DND-41 (cell line): ENCODE results near the gene UBE2K.

Source experiments
- EZH2 ChIP-seq: IDR thresholded peaks from 3 replicates; pipeline ENCODE4 v1.6.1; 2012; ENCODE audit warnings: borderline replicate concordance, low read depth, mild to moderate bottlenecking, moderate library complexity, low read length, inconsistent platforms; ENCODE audit not compliant: severe bottlenecking
- TF ChIP-seq, protein P1 (sequence below): IDR thresholded peaks from 2 replicates; pipeline ENCODE4 v1.5.1; 2012; ENCODE audit warnings: borderline replicate concordance, low read length, moderate library complexity, mild to moderate bottlenecking; ENCODE audit not compliant: poor library complexity, severe bottlenecking; ENCODE audit errors: extremely low read depth

DNA sequence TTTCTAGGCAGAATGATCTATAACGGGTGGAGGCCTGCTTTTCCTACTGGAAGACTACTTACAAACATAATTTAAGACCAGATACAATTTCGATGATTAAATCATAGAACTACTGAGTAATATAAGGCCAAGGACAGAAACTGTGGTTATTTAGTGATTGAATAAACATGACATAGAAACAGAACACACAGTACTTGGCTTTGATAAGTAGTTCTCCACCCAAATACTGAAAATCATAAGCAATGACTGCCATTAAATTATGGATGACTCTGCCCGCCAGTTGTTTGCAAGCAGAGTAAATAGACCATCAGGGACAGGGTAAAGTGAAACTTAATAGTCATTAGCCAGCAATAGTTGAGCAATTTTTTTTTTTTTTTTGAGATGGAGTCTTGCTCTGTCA lies 42.1 kb upstream of the UBE2K start:
- TF ChIP-seq, protein P1, sequence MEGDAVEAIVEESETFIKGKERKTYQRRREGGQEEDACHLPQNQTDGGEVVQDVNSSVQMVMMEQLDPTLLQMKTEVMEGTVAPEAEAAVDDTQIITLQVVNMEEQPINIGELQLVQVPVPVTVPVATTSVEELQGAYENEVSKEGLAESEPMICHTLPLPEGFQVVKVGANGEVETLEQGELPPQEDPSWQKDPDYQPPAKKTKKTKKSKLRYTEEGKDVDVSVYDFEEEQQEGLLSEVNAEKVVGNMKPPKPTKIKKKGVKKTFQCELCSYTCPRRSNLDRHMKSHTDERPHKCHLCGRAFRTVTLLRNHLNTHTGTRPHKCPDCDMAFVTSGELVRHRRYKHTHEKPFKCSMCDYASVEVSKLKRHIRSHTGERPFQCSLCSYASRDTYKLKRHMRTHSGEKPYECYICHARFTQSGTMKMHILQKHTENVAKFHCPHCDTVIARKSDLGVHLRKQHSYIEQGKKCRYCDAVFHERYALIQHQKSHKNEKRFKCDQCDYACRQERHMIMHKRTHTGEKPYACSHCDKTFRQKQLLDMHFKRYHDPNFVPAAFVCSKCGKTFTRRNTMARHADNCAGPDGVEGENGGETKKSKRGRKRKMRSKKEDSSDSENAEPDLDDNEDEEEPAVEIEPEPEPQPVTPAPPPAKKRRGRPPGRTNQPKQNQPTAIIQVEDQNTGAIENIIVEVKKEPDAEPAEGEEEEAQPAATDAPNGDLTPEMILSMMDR, result no peak
- TF ChIP-seq EZH2, result no peak
